Gastrocnemius medialis (tissue), 4 donors: Measurements from ENCODE around the gene MCEE. TPM values are rescaled to one million over a fixed set of nuclear protein-coding genes. Genes with fewer than 3 reads are reported as not detected.

Experiments used
- ATAC-seq, 2 donors: fragments of 150-250 bp; one replicate each; pipeline ENCODE4 v1.9.1; 2016
- DNase-seq, 2 donors: peaks; one replicate each; pipeline ENCODE4 v3.0.0-alpha.2; 2019
- H3K27ac ChIP-seq, 4 donors: fragments of 200-600 bp; sonication (generic); 1 replicate in 1 of 4; 2 replicates in 3 of 4; pipeline ENCODE4 v1.5.1; 2016 to 2018; ENCODE audit warnings: mild to moderate bottlenecking in 2 of 4, moderate library complexity in 1 of 4
- H3K27me3 ChIP-seq, 3 donors: fragments of 200-600 bp; sonication (generic) in 2 of 3; 1 replicate in 1 of 3; 2 replicates in 2 of 3; pipeline versions ENCODE4 v1.5.1 to v1.6.0; 2016 to 2019; ENCODE audit warnings: mild to moderate bottlenecking in 1 of 3, moderate library complexity in 1 of 3
- H3K36me3 ChIP-seq, 2 donors: fragments of 200-600 bp; sonication (generic) in 1 of 2; one replicate each; pipeline ENCODE4 v1.5.1; 2017 to 2018
- H3K4me1 ChIP-seq, 2 donors: fragments of 200-600 bp; sonication (generic) in 1 of 2; one replicate each; pipeline ENCODE4 v1.5.1; 2016 to 2017; ENCODE audit warnings: mild to moderate bottlenecking in 2 of 2
- H3K4me3 ChIP-seq, 4 donors: fragments of 200-600 bp; sonication (generic) in 3 of 4; 1 replicate in 1 of 4; 2 replicates in 3 of 4; pipeline ENCODE4 v1.5.1; 2016 to 2019; ENCODE audit warnings: mild to moderate bottlenecking in 2 of 4
- H3K9me3 ChIP-seq, 3 donors: fragments of 200-600 bp; sonication (generic) in 2 of 3; 1 replicate in 1 of 3; 2 replicates in 2 of 3; pipeline ENCODE4 v1.5.1; 2016 to 2019
- POLR2A ChIP-seq, 2 donors: fragments of 450-650 bp; IDR thresholded peaks; one replicate each; pipeline ENCODE4 v1.6.1; 2017; ENCODE audit warnings: antibody characterized with exemption in 2 of 2, mild to moderate bottlenecking in 2 of 2, moderate library complexity in 2 of 2
- in situ Hi-C, 4 donors: fragments of 200-750 bp; cut with MboI; loops; one replicate each; pipeline versions ENCODE4 v1.15.0 to v1.8.0; 2017; ENCODE audit warnings: low sequenced_read_pairs in 4 of 4
- intact Hi-C: fragments of 100-400 bp; cut with DNase I; formaldehyde crosslinking; loops from one replicate; pipeline ENCODE4 v1.15.1; 2023; ENCODE audit warnings: low total_unique reads
- total RNA-seq, 4 donors: library from RNA; depleted of rRNA; stranded (reverse); fragments of >200 nt; gene quantifications; one replicate each; pipeline versions ENCODE4 v1.1.0 to v1.2.3, GENCODE V29; 2016
- TF ChIP-seq, protein P1 (sequence below), 5 experiments: fragments of 450-650 bp in 3 of 5; fragments of 200-600 bp in 2 of 5; sonication (generic) in 2 of 5; IDR thresholded peaks in 4 of 5; conservative IDR thresholded peaks in 1 of 5; 1 replicate in 4 of 5; 2 replicates in 1 of 5; pipeline ENCODE4 v1.5.1; 2016 to 2019; ENCODE audit warnings: antibody characterized with exemption in 5 of 5, mild to moderate bottlenecking in 3 of 5, moderate library complexity in 3 of 5

Gene MCEE
- total RNA-seq, 4 donors from 2014 or later: 10.0 to 20.2 (median 13.1) TPM

DNA sequence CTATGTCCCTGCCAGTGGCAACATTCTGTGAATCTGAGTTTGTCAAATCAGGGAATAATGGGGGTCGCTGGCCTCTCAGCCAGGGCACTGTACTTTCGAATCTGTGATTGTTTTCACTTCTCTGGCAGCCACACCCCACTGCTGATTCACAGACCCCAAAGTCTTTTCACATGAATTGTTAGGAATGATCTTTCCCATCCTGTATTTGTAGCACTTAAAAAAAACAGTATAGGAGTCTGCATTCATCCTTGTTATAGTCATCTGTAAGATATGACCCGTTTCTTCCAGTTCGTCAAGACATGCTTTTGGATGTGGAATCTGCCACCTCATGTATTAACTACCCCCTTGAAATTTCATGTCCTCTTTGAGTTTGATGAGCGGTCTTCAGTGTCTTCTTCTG is 60.7 kb downstream of the MCEE start:
- Histone ChIP-seq H3K36me3 (peaks cover 0 to 19% of the 10 kb centered on the region in 2 donors), H3K9me3 (no peaks in the 10 kb centered on the region), H3K27ac (peak overlapping the region; percentile 89 to 99 (median 94)), H3K4me1 (peaks cover 25 to 26% of the 10 kb centered on the region in 2 donors), H3K4me3 (peak overlapping the region; percentile 76 to 93 (median 82)), H3K27me3 (no peaks in the 10 kb centered on the region)
- DNase-seq (no peak), ATAC-seq (no peak)
- TF ChIP-seq, protein P1, sequence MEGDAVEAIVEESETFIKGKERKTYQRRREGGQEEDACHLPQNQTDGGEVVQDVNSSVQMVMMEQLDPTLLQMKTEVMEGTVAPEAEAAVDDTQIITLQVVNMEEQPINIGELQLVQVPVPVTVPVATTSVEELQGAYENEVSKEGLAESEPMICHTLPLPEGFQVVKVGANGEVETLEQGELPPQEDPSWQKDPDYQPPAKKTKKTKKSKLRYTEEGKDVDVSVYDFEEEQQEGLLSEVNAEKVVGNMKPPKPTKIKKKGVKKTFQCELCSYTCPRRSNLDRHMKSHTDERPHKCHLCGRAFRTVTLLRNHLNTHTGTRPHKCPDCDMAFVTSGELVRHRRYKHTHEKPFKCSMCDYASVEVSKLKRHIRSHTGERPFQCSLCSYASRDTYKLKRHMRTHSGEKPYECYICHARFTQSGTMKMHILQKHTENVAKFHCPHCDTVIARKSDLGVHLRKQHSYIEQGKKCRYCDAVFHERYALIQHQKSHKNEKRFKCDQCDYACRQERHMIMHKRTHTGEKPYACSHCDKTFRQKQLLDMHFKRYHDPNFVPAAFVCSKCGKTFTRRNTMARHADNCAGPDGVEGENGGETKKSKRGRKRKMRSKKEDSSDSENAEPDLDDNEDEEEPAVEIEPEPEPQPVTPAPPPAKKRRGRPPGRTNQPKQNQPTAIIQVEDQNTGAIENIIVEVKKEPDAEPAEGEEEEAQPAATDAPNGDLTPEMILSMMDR (IDR thresholded peaks at IDR 0.05 in 4 of 5, conservative IDR thresholded peaks at IDR 0.05 in 1 of 5): no peak
- TF ChIP-seq POLR2A (IDR thresholded peaks at IDR 0.05): no peak
- intact Hi-C loops (loop anchor here (2.0 kb wide), 1 partner anchor 75 kb away; the partner anchor contains the start of gene TEX261), in situ Hi-C loops (loop anchor here in 1 of 4 donors (5.0 kb wide), 1 partner anchor 63 kb away; the partner anchor contains the start of genes MCEE and MPHOSPH10)

DNA sequence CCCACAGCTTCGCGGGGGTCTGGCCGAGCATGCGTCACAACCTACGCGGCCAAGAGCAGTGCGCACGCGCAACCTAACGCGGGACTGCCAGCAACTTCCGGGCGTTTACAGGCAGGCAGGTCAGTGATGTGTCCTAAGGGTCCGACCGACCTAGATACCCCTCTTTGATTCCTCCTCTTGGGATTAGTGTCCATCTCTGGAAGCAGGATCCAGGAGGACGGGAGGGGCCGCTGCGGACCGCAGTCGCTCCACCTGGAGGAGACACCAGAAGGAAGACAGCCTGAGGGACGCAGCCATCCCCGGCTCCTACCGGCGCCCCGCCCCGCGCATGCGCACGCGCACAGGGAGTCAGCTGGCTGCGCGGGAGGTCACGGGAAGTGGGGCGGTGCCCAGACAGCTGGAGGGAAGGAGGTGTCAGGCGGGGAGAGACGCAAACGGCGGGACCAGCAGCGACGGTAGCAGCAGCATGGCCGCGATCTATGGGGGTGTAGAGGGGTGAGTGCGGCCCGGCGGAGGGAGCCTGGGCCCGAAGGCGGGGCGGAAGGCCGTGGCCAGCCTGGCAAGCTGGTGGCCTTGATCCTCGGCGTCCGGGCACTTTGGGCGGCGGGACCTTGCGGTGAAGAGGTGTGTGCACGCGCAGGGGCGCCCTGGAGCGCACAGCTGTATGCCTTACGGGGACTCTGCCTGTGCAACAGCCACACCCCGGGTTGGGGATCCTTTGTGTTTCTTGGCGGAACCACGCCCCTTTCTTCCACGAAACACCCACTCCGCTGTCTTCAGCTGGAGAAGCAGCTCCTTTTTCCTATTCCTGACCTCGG is 61.6 kb downstream of the MCEE start, which contains the start of gene NAGK:
Gene NAGK, plus strand, starts transcription at position 431 of the 818 bp plus-strand sequence. Its CDS starts 36 bp downstream, at position 467.
- H3K9me3 ChIP-seq: no peaks in the 10 kb centered on the region
- in situ Hi-C loops: loop anchor here in 1 of 4 donors (5.0 kb wide), 1 partner anchor 64 kb away; the partner anchor contains the start of genes MCEE and MPHOSPH10
- H3K27ac ChIP-seq: peak within 1 kb of the TSS; percentile 89 to 99 (median 94)
- TF ChIP-seq, protein P1 (IDR thresholded peaks at IDR 0.05 in 4 of 5, conservative IDR thresholded peaks at IDR 0.05 in 1 of 5): peak in 1 of 5 experiments; percentile 38
- peak; percentile 100 for TF ChIP-seq POLR2A (IDR thresholded peaks at IDR 0.05)
- H3K4me3 ChIP-seq: peak within 1 kb of the TSS; percentile 76 to 93 (median 82)
- peaks cover 0 to 9% of the 10 kb centered on the region in 2 donors for H3K36me3 ChIP-seq
- peaks cover 25 to 26% of the 10 kb centered on the region in 2 donors for H3K4me1 ChIP-seq
- ATAC-seq (peak; percentile 94 to 95), DNase-seq (peak; percentile 92 to 95)
- intact Hi-C loops: loop anchor here (1.0 to 2.0 kb wide), 2 partner anchors 62 to 74 kb away; partner anchors contain the start of genes MCEE, MPHOSPH10 and TEX261
- no peaks in the 10 kb centered on the region for H3K27me3 ChIP-seq

DNA sequence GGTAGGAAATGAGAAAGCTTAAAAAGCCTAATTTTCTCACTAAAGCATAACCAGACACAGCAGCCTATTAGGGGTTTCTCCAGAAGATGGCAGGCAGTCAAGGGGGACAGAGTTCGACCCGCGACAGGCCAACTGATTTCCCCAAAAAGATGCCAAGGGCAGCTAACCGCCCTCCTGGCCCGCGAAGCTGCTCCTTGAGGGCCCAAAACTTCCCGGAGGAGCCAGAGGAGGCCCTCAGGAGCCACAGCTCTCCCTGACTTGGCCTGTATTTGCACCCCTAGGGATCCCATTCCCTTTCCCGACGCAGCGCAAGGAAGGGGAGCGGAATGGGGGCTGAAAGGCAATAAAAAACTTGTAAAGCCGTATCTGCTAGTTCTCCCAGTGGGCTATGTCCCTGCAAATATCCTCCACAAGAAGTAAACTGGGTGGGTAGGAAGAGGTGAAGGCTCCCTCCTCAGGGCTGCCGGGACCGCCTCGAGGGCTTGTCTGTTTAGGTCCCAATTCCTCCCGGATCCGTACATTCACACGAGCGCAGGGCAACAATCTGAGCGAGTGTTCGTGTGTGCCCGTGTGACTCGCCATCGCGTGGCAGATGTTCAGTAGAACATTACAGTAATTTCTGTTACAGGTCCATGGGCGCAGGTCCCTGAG is 62.3 kb downstream of the MCEE start:
- DNase-seq: no peak
- intact Hi-C loops: loop anchor here (1.0 to 2.0 kb wide), 2 partner anchors 63 to 73 kb away; partner anchors contain the start of genes MCEE, MPHOSPH10 and TEX261
- peaks cover 25 to 26% of the 10 kb centered on the region in 2 donors for H3K4me1 ChIP-seq

DNA sequence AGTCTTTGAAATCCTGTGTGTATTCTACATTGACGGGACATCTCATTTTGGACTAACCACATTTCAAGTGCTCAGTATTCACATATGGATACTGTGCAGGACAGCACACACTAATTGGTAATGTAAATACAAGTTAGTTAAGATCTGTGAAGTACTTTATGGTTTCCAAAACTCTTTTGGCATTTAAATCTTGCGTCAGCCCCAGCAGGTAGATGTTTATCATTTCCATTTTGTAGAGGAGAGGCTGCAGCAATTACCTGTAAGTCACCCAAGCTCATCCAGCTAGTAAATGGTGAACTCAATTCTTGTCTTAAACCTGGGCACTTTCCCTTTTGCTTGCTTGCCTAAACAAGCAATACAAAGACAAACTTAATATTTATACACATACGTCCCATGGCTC is 63.2 kb downstream of the MCEE start:
- DNase-seq (no peak), ATAC-seq (no peak)
- in situ Hi-C loops: loop anchor here in 1 of 4 donors (5.0 kb wide), 1 partner anchor 65 kb away; the partner anchor contains the start of genes MCEE and MPHOSPH10
- no peaks in the 10 kb centered on the region for H3K9me3 ChIP-seq
- no peaks in the 10 kb centered on the region for H3K36me3 ChIP-seq
- H3K4me3 ChIP-seq: no peak overlapping the region
- H3K27ac ChIP-seq: peak overlapping the region in 1 of 4 donors; percentile 93
- H3K4me1 ChIP-seq: peaks cover 25 to 26% of the 10 kb centered on the region in 2 donors
- no peaks in the 10 kb centered on the region for H3K27me3 ChIP-seq
- TF ChIP-seq, protein P1 (IDR thresholded peaks at IDR 0.05 in 4 of 5, conservative IDR thresholded peaks at IDR 0.05 in 1 of 5): no peak
- no peak for TF ChIP-seq POLR2A (IDR thresholded peaks at IDR 0.05)
- intact Hi-C loops: no loop called here

More for the DNA sequence above, 62.3 kb downstream of the MCEE start:
- in situ Hi-C loops: loop anchor here in 1 of 4 donors (5.0 kb wide), 1 partner anchor 65 kb away; the partner anchor contains the start of genes MCEE and MPHOSPH10
- H3K27me3 ChIP-seq: no peaks in the 10 kb centered on the region
- H3K4me3 ChIP-seq: peak overlapping the region; percentile 76 to 93 (median 82)
- TF ChIP-seq, protein P1 (IDR thresholded peaks at IDR 0.05 in 4 of 5, conservative IDR thresholded peaks at IDR 0.05 in 1 of 5): no peak
- no peak for TF ChIP-seq POLR2A (IDR thresholded peaks at IDR 0.05)
- peak; percentile 53 to 57 for ATAC-seq
- H3K27ac ChIP-seq: peak overlapping the region; percentile 89 to 99 (median 94)
- H3K36me3 ChIP-seq: peaks cover 0 to 3% of the 10 kb centered on the region in 2 donors
- no peaks in the 10 kb centered on the region for H3K9me3 ChIP-seq
